ENCODE measurements around the gene LRRC1.

Gene LRRC1

GRCh38 chr6:53930330-53930729, 135.5 kb downstream of the LRRC1 start:
- Histone ChIP-seq H3K79me1 (ENCODE audit: low read depth, low read length) (no peaks in the 10 kb centered on the region), H2BK120ac (ENCODE audit: low read depth, low read length) (no peak overlapping the region), H4K8ac (ENCODE audit: low read depth, low read length) (no peak overlapping the region), H3K23ac (ENCODE audit: low read depth, low read length, poor library complexity) (no peak overlapping the region), H3K18ac (ENCODE audit: low read length) (no peak overlapping the region), H3K36me3 (replicated peaks in 1 of 2; ENCODE audit: control insufficient read depth in 2 of 2, insufficient read depth in 2 of 2, low read length in 2 of 2) (no peaks in the 10 kb centered on the region), H3K4me3 (ENCODE audit: low read length in 2 of 2) (no peak overlapping the region), H2BK12ac (ENCODE audit: low read length) (no peak overlapping the region), H2AK5ac (ENCODE audit: low read depth, low read length) (no peak overlapping the region), H3K9me3 (replicated peaks in 1 of 2; ENCODE audit: control insufficient read depth in 2 of 2, insufficient read depth in 1 of 2, low read depth in 1 of 2, low read length in 2 of 2) (peaks cover 0 to 4% of the 10 kb centered on the region in 2 donors), H3K27ac (replicated peaks; ENCODE audit: low read length) (no peak overlapping the region), H3K9ac (ENCODE audit: low read depth, low read length, poor library complexity) (no peak overlapping the region), H3K4me2 (ENCODE audit: insufficient read depth, low read length, poor library complexity, severe bottlenecking) (no peak overlapping the region), H2AFZ (ENCODE audit: low read length) (no peak overlapping the region), H2BK15ac (ENCODE audit: low read length) (no peak overlapping the region), H3K14ac (ENCODE audit: low read length) (no peak overlapping the region), H3K4me1 (ENCODE audit: control insufficient read depth in 2 of 2, insufficient read depth in 1 of 2, low read depth in 1 of 2, low read length in 2 of 2) (no peaks in the 10 kb centered on the region), H2BK5ac (ENCODE audit: low read length) (no peak overlapping the region), H3K4ac (ENCODE audit: low read length) (no peak overlapping the region), H4K91ac (ENCODE audit: low read depth, low read length, poor library complexity) (no peak overlapping the region), H3K27me3 (ENCODE audit: control insufficient read depth in 3 of 3, insufficient read depth in 3 of 3, low read depth in 1 of 3, low read length in 3 of 3) (no peaks in the 10 kb centered on the region)
- DNase-seq (ENCODE audit: low spot score): no peak
- WGBS, 2 donors (ENCODE audit: extremely low coverage in 2 of 2, insufficient read length in 2 of 2, insufficient replicate concordance in 1 of 2): no CpG with 5 or more reads among the region's 1 CpG

GRCh38 chr6:53931086-53931485, 136.3 kb downstream of the LRRC1 start:
- Histone ChIP-seq H2BK15ac (ENCODE audit: low read length) (no peak overlapping the region), H3K18ac (ENCODE audit: low read length) (no peak overlapping the region), H3K27ac (replicated peaks; ENCODE audit: low read length) (no peak overlapping the region), H4K8ac (ENCODE audit: low read depth, low read length) (no peak overlapping the region), H3K4me3 (ENCODE audit: low read length in 2 of 2) (no peak overlapping the region), H2AK5ac (ENCODE audit: low read depth, low read length) (no peak overlapping the region), H3K4ac (ENCODE audit: low read length) (no peak overlapping the region), H3K14ac (ENCODE audit: low read length) (no peak overlapping the region), H3K9ac (ENCODE audit: low read depth, low read length, poor library complexity) (no peak overlapping the region), H2AFZ (ENCODE audit: low read length) (no peak overlapping the region), H2BK12ac (ENCODE audit: low read length) (no peak overlapping the region), H2BK5ac (ENCODE audit: low read length) (no peak overlapping the region), H4K91ac (ENCODE audit: low read depth, low read length, poor library complexity) (no peak overlapping the region), H3K27me3 (ENCODE audit: control insufficient read depth in 3 of 3, insufficient read depth in 3 of 3, low read depth in 1 of 3, low read length in 3 of 3) (no peaks in the 10 kb centered on the region), H3K4me1 (ENCODE audit: control insufficient read depth in 2 of 2, insufficient read depth in 1 of 2, low read depth in 1 of 2, low read length in 2 of 2) (no peaks in the 10 kb centered on the region), H2BK120ac (ENCODE audit: low read depth, low read length) (no peak overlapping the region), H3K4me2 (ENCODE audit: insufficient read depth, low read length, poor library complexity, severe bottlenecking) (no peak overlapping the region), H3K36me3 (replicated peaks in 1 of 2; ENCODE audit: control insufficient read depth in 2 of 2, insufficient read depth in 2 of 2, low read length in 2 of 2) (no peaks in the 10 kb centered on the region), H3K23ac (ENCODE audit: low read depth, low read length, poor library complexity) (no peak overlapping the region), H3K79me1 (ENCODE audit: low read depth, low read length) (no peaks in the 10 kb centered on the region), H3K9me3 (replicated peaks in 1 of 2; ENCODE audit: control insufficient read depth in 2 of 2, insufficient read depth in 1 of 2, low read depth in 1 of 2, low read length in 2 of 2) (peaks cover 0 to 4% of the 10 kb centered on the region in 2 donors)
- no CpG with 5 or more reads among the region's 3 CpGs for WGBS, 2 donors (ENCODE audit: extremely low coverage in 2 of 2, insufficient read length in 2 of 2, insufficient replicate concordance in 1 of 2)
- no peak for DNase-seq (ENCODE audit: low spot score)

- Histone ChIP-seq H2BK12ac (ENCODE audit: low read length) (no peak overlapping the region), H3K14ac (ENCODE audit: low read length) (no peak overlapping the region), H2BK15ac (ENCODE audit: low read length) (no peak overlapping the region), H3K9ac (ENCODE audit: low read depth, low read length, poor library complexity) (no peak overlapping the region), H3K23ac (ENCODE audit: low read depth, low read length, poor library complexity) (no peak overlapping the region), H2AFZ (ENCODE audit: low read length) (no peak overlapping the region), H3K27ac (replicated peaks; ENCODE audit: low read length) (no peak overlapping the region), H4K8ac (ENCODE audit: low read depth, low read length) (no peak overlapping the region), H3K18ac (ENCODE audit: low read length) (no peak overlapping the region), H2AK5ac (ENCODE audit: low read depth, low read length) (no peak overlapping the region), H4K91ac (ENCODE audit: low read depth, low read length, poor library complexity) (no peak overlapping the region), H3K4me3 (ENCODE audit: low read length in 2 of 2) (no peak overlapping the region), H3K4me2 (ENCODE audit: insufficient read depth, low read length, poor library complexity, severe bottlenecking) (no peak overlapping the region), H3K4ac (ENCODE audit: low read length) (no peak overlapping the region), H3K27me3 (ENCODE audit: control insufficient read depth in 3 of 3, insufficient read depth in 3 of 3, low read depth in 1 of 3, low read length in 3 of 3) (no peaks in the 10 kb centered on the region), H3K9me3 (replicated peaks in 1 of 2; ENCODE audit: control insufficient read depth in 2 of 2, insufficient read depth in 1 of 2, low read depth in 1 of 2, low read length in 2 of 2) (peaks cover 0 to 4% of the 10 kb centered on the region in 2 donors), H3K79me1 (ENCODE audit: low read depth, low read length) (no peaks in the 10 kb centered on the region), H3K4me1 (ENCODE audit: control insufficient read depth in 2 of 2, insufficient read depth in 1 of 2, low read depth in 1 of 2, low read length in 2 of 2) (no peaks in the 10 kb centered on the region), H2BK120ac (ENCODE audit: low read depth, low read length) (no peak overlapping the region), H3K36me3 (replicated peaks in 1 of 2; ENCODE audit: control insufficient read depth in 2 of 2, insufficient read depth in 2 of 2, low read length in 2 of 2) (no peaks in the 10 kb centered on the region), H2BK5ac (ENCODE audit: low read length) (no peak overlapping the region)
- DNase-seq (ENCODE audit: low spot score): no peak
- no CpG with 5 or more reads among the region's 2 CpGs for WGBS, 2 donors (ENCODE audit: extremely low coverage in 2 of 2, insufficient read length in 2 of 2, insufficient replicate concordance in 1 of 2)
Measured at GRCh38 chr6:53932516-53932915, 137.7 kb downstream of the LRRC1 start.

- Histone ChIP-seq H2BK12ac (ENCODE audit: low read length) (no peak overlapping the region), H2AK5ac (ENCODE audit: low read depth, low read length) (no peak overlapping the region), H2BK120ac (ENCODE audit: low read depth, low read length) (no peak overlapping the region), H3K23ac (ENCODE audit: low read depth, low read length, poor library complexity) (no peak overlapping the region), H4K91ac (ENCODE audit: low read depth, low read length, poor library complexity) (no peak overlapping the region), H3K9ac (ENCODE audit: low read depth, low read length, poor library complexity) (no peak overlapping the region), H2AFZ (ENCODE audit: low read length) (no peak overlapping the region), H4K8ac (ENCODE audit: low read depth, low read length) (no peak overlapping the region), H3K27me3 (ENCODE audit: control insufficient read depth in 3 of 3, insufficient read depth in 3 of 3, low read depth in 1 of 3, low read length in 3 of 3) (no peaks in the 10 kb centered on the region), H3K79me1 (ENCODE audit: low read depth, low read length) (no peaks in the 10 kb centered on the region), H3K4me2 (ENCODE audit: insufficient read depth, low read length, poor library complexity, severe bottlenecking) (no peak overlapping the region), H3K4me3 (ENCODE audit: low read length in 2 of 2) (no peak overlapping the region), H3K9me3 (replicated peaks in 1 of 2; ENCODE audit: control insufficient read depth in 2 of 2, insufficient read depth in 1 of 2, low read depth in 1 of 2, low read length in 2 of 2) (no peaks in the 10 kb centered on the region), H3K4ac (ENCODE audit: low read length) (no peak overlapping the region), H3K27ac (replicated peaks; ENCODE audit: low read length) (no peak overlapping the region), H3K4me1 (ENCODE audit: control insufficient read depth in 2 of 2, insufficient read depth in 1 of 2, low read depth in 1 of 2, low read length in 2 of 2) (no peaks in the 10 kb centered on the region), H3K36me3 (replicated peaks in 1 of 2; ENCODE audit: control insufficient read depth in 2 of 2, insufficient read depth in 2 of 2, low read length in 2 of 2) (no peaks in the 10 kb centered on the region), H3K14ac (ENCODE audit: low read length) (no peak overlapping the region), H2BK5ac (ENCODE audit: low read length) (no peak overlapping the region), H3K18ac (ENCODE audit: low read length) (no peak overlapping the region), H2BK15ac (ENCODE audit: low read length) (no peak overlapping the region)
- WGBS, 2 donors (ENCODE audit: extremely low coverage in 2 of 2, insufficient read length in 2 of 2, insufficient replicate concordance in 1 of 2): no CpG with 5 or more reads among the region's 6 CpGs
- no peak for DNase-seq (ENCODE audit: low spot score)
Measured at GRCh38 chr6:53934023-53934422, 139.2 kb downstream of the LRRC1 start.
